ENCODE data around the gene ARPP21. TPM values are rescaled to one million over a fixed set of nuclear protein-coding genes. Genes with fewer than 3 reads are reported as not detected.

ARPP21 gene
- total RNA-seq, 1 experiment from 2014 or later: not detected

DNA sequence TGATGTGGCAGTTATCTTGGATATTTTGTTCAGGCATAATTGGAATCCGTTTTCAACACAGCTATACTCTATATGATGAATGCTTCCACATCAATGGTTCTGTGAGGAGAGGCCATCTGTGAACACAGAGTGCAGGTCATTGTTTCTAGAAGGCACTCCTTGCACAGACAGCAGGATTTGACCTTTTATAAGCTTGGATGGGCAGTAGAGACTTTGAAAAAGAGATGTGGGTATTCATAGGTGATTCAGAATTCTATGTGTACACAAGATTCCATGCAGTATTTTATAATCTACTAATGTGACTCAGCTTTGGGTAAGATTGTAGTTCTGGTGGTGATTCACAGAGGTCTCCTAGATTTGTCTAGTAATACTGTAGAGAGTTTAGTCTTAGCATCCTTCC, 12.5 kb downstream of the ARPP21 start:
- H3K36me3 ChIP-seq (ENCODE audit: low read depth, low read length): no peaks in the 10 kb centered on the region
- H2AFZ ChIP-seq (ENCODE audit: low read length): no peak overlapping the region
- peak overlapping the region; percentile 32; the same call in 1 of the 2 replicates for H3K4me2 ChIP-seq (ENCODE audit: low read length)
- intact Hi-C loops (cut with micrococcal nuclease): loop anchor here (5.0 kb wide), 1 partner anchor 770 kb away; no protein-coding TSS in a partner anchor
- no TSS peak for BruUV-seq (replicated peaks)
- H3K4me1 ChIP-seq (ENCODE audit: insufficient read depth, low read length): peaks cover 7% of the 10 kb centered on the region
- H3K27me3 ChIP-seq (ENCODE audit: low read length): no peaks in the 10 kb centered on the region
- no peaks in the 10 kb centered on the region for H3F3A ChIP-seq (ENCODE audit: low read length, unreplicated experiment)
- POLR2A ChIA-PET (ENCODE audit: unreplicated experiment): interaction anchor here (0.6 kb wide), 2 partner anchors 257 to 776 kb away, joined by 3 to 5 read pairs; no protein-coding TSS in a partner anchor
- no peaks in the 10 kb centered on the region for H3K9me3 ChIP-seq (ENCODE audit: low read length)
- H4K20me1 ChIP-seq (ENCODE audit: low read length): no peaks in the 10 kb centered on the region
- peak; percentile 66 for DNase-seq
- ATAC-seq: peak; percentile 96
- no peak overlapping the region for H3K4me3 ChIP-seq (ENCODE audit: low read length)
- H3K27ac ChIP-seq (ENCODE audit: low read length): peak overlapping the region; percentile 31
- CTCF ChIA-PET: no interaction called here
- no peaks in the 10 kb centered on the region for H3K9me2 ChIP-seq (replicated peaks; ENCODE audit: low read length)
- H3K9ac ChIP-seq (ENCODE audit: low read length): no peak overlapping the region
- H3K79me2 ChIP-seq (ENCODE audit: low read length): no peaks in the 10 kb centered on the region
- TF ChIP-seq, protein P1, sequence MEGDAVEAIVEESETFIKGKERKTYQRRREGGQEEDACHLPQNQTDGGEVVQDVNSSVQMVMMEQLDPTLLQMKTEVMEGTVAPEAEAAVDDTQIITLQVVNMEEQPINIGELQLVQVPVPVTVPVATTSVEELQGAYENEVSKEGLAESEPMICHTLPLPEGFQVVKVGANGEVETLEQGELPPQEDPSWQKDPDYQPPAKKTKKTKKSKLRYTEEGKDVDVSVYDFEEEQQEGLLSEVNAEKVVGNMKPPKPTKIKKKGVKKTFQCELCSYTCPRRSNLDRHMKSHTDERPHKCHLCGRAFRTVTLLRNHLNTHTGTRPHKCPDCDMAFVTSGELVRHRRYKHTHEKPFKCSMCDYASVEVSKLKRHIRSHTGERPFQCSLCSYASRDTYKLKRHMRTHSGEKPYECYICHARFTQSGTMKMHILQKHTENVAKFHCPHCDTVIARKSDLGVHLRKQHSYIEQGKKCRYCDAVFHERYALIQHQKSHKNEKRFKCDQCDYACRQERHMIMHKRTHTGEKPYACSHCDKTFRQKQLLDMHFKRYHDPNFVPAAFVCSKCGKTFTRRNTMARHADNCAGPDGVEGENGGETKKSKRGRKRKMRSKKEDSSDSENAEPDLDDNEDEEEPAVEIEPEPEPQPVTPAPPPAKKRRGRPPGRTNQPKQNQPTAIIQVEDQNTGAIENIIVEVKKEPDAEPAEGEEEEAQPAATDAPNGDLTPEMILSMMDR (conservative IDR thresholded peaks at IDR 0.05; ENCODE audit: low read depth, low read length): no peak
- TF ChIP-seq EZH2 (IDR thresholded peaks at IDR 0.05; ENCODE audit: low read length, unreplicated experiment) (no peak), EZH2phosphoT487 (IDR thresholded peaks at IDR 0.05; ENCODE audit: borderline replicate concordance, low read length) (no peak)

DNA sequence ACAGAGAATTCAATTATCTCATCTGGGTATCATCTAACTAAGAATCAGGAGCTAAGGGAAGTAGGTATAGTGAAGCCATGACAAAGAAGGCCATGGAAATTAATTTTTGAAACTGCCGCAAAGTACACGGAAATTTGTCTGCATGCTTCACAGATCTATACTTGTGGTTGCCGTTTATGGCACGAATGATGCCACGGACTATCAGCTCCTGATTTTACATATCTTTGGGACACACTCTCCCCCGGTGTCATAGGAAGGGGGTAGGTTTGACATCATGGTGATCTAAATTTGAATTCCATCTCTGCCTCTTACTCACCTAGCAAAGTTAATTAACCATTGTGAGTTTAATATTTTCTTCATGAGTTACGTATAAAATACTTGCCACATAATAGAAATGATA, 14.0 kb downstream of the ARPP21 start:
- BruUV-seq (replicated peaks): no TSS peak
- CTCF ChIA-PET: no interaction called here
- intact Hi-C loops (cut with micrococcal nuclease): loop anchor here (5.0 kb wide), 1 partner anchor 771 kb away; no protein-coding TSS in a partner anchor

DNA sequence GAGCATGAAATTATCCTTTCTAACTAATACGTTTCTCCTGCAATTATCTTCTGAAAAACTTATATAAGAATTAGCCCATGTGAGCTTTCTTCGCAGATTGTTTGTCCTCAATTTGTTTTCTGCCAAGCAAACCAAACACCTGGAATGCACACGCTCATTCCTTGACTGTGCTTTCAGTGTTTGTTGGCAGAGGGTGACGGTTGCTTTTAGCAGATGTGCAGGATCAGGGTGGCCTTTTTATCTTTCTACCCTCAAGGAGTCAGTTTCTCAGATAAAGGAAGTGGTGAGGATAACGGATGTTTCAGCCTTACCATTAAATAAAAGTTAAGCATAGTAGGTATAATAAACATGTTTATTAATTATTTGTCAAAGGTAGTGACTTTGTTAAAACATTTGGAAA, 15.2 kb downstream of the ARPP21 start:
- no peaks in the 10 kb centered on the region for H3K36me3 ChIP-seq (ENCODE audit: low read depth, low read length)
- POLR2A ChIA-PET (ENCODE audit: unreplicated experiment): no interaction called here
- TF ChIP-seq EZH2 (IDR thresholded peaks at IDR 0.05; ENCODE audit: low read length, unreplicated experiment) (no peak), EZH2phosphoT487 (IDR thresholded peaks at IDR 0.05; ENCODE audit: borderline replicate concordance, low read length) (no peak)
- TF ChIP-seq, protein P1 (conservative IDR thresholded peaks at IDR 0.05; ENCODE audit: low read depth, low read length): no peak

More for the DNA sequence above, 14.0 kb downstream of the ARPP21 start:
- POLR2A ChIA-PET (ENCODE audit: unreplicated experiment): no interaction called here
- peaks cover 7% of the 10 kb centered on the region for H3K4me1 ChIP-seq (ENCODE audit: insufficient read depth, low read length)
- no peaks in the 10 kb centered on the region for H4K20me1 ChIP-seq (ENCODE audit: low read length)
- no peak overlapping the region for H3K4me3 ChIP-seq (ENCODE audit: low read length)
- no peak overlapping the region for H2AFZ ChIP-seq (ENCODE audit: low read length)
- TF ChIP-seq EZH2 (IDR thresholded peaks at IDR 0.05; ENCODE audit: low read length, unreplicated experiment) (no peak), EZH2phosphoT487 (IDR thresholded peaks at IDR 0.05; ENCODE audit: borderline replicate concordance, low read length) (no peak)
- TF ChIP-seq, protein P1 (conservative IDR thresholded peaks at IDR 0.05; ENCODE audit: low read depth, low read length): no peak
- H3K79me2 ChIP-seq (ENCODE audit: low read length): no peaks in the 10 kb centered on the region
- no peaks in the 10 kb centered on the region for H3K9me3 ChIP-seq (ENCODE audit: low read length)
- no peaks in the 10 kb centered on the region for H3F3A ChIP-seq (ENCODE audit: low read length, unreplicated experiment)
- no peaks in the 10 kb centered on the region for H3K27me3 ChIP-seq (ENCODE audit: low read length)
- H3K27ac ChIP-seq (ENCODE audit: low read length): no peak overlapping the region
- ATAC-seq: no peak
- H3K9ac ChIP-seq (ENCODE audit: low read length): no peak overlapping the region
- no peaks in the 10 kb centered on the region for H3K36me3 ChIP-seq (ENCODE audit: low read depth, low read length)
- H3K4me2 ChIP-seq (ENCODE audit: low read length): no peak overlapping the region
- no peaks in the 10 kb centered on the region for H3K9me2 ChIP-seq (replicated peaks; ENCODE audit: low read length)
- no peak for DNase-seq

More for the DNA sequence above, 15.2 kb downstream of the ARPP21 start:
- Histone ChIP-seq H3K9me3 (ENCODE audit: low read length) (no peaks in the 10 kb centered on the region), H4K20me1 (ENCODE audit: low read length) (no peaks in the 10 kb centered on the region), H3K79me2 (ENCODE audit: low read length) (no peaks in the 10 kb centered on the region), H3K4me1 (ENCODE audit: insufficient read depth, low read length) (peaks cover 7% of the 10 kb centered on the region), H3K27ac (ENCODE audit: low read length) (no peak overlapping the region), H2AFZ (ENCODE audit: low read length) (no peak overlapping the region), H3K4me2 (ENCODE audit: low read length) (no peak overlapping the region), H3K27me3 (ENCODE audit: low read length) (no peaks in the 10 kb centered on the region), H3F3A (ENCODE audit: low read length, unreplicated experiment) (no peaks in the 10 kb centered on the region), H3K9me2 (replicated peaks; ENCODE audit: low read length) (no peaks in the 10 kb centered on the region), H3K9ac (ENCODE audit: low read length) (no peak overlapping the region), H3K4me3 (ENCODE audit: low read length) (no peak overlapping the region)
- no peak for DNase-seq
- no TSS peak for BruUV-seq (replicated peaks)
- no peak for ATAC-seq
- CTCF ChIA-PET: no interaction called here
- intact Hi-C loops (cut with micrococcal nuclease): loop anchor here (5.0 kb wide), 1 partner anchor 772 kb away; no protein-coding TSS in a partner anchor
